Endothelial cell of umbilical vein (primary cell): ENCODE results near the gene NALCN. TPM values are rescaled to one million over a fixed set of nuclear protein-coding genes. Genes with fewer than 3 reads are reported as not detected.

Source experiments
- BruUV-seq: library from RNA; stranded (reverse); fragments of 400-500 nt; replicated peaks from 2 replicates; lab custom pipeline; 2021; lab: Mats Ljungman, UMichigan
- CTCF ChIA-PET: fragments of 300-600, 350-600 bp; sonication (Branson Sonifier 250); formaldehyde crosslinking; loops from one replicate; lab custom pipeline; 2021; ENCODE audit warnings: antibody characterized with exemption, inconsistent platforms; lab: Charles Lee
- POLR2A ChIA-PET: fragments of 300-600, 350-600 bp; sonication (Branson Sonifier 250); formaldehyde crosslinking; loops from one replicate; lab custom pipeline; 2021; ENCODE audit warnings: antibody characterized with exemption, inconsistent platforms; lab: Charles Lee
- DNase-seq: peaks from one replicate; pipeline ENCODE4 v3.0.0-alpha.2; 2011; ENCODE audit warnings: low read depth, low spot score
- FAIRE-seq: peaks from 2 replicates; lab custom pipeline; 2011; peaks lifted over from hg19 to GRCh38; lab: Jason Lieb, UNC
- H2AFZ ChIP-seq: 2 replicates; pipeline ENCODE4 v1.6.0; 2012; ENCODE audit warnings: low read depth, low read length, control low read depth, inconsistent platforms
- H3K27ac ChIP-seq: 2 replicates; pipeline ENCODE4 v1.5.1; 2011; ENCODE audit warnings: low read depth, mild to moderate bottlenecking, control low read depth, low read length, moderate library complexity; ENCODE audit not compliant: insufficient read depth
- H3K27me3 ChIP-seq, 2 experiments: 2 replicates each; pipeline versions ENCODE4 v1.6.0 to v1.6.1; 2011; ENCODE audit warnings: low read length in 2 of 2, mixed read lengths in 1 of 2; ENCODE audit not compliant: control insufficient read depth in 2 of 2, insufficient read depth in 2 of 2
- H3K36me3 ChIP-seq, 2 experiments: 2 replicates in 1 of 2; 3 replicates in 1 of 2; pipeline ENCODE4 v1.5.1; 2011; ENCODE audit warnings: low read length in 2 of 2, mild to moderate bottlenecking in 1 of 2, moderate library complexity in 1 of 2; ENCODE audit not compliant: control insufficient read depth in 2 of 2, insufficient read depth in 2 of 2; ENCODE audit errors: extremely low read depth in 1 of 2
- H3K4me1 ChIP-seq: 3 replicates; pipeline ENCODE4 v1.5.1; 2011; ENCODE audit warnings: mild to moderate bottlenecking, low read length; ENCODE audit not compliant: control insufficient read depth, insufficient read depth; ENCODE audit errors: extremely low read depth
- H3K4me2 ChIP-seq: 2 replicates; pipeline ENCODE4 v1.6.1; 2011; ENCODE audit warnings: low read length, control low read depth, mixed read lengths; ENCODE audit not compliant: insufficient read depth
- H3K4me3 ChIP-seq, 3 experiments: fragments of 200-600 bp in 1 of 3; sonication (generic), shearing (Covaris generic) in 1 of 3; replicated peaks in 1 of 3; 2 replicates each; pipeline ENCODE4 v1.5.1; 2011 to 2016; ENCODE audit warnings: control low read depth in 3 of 3, low read length in 3 of 3, mild to moderate bottlenecking in 2 of 3, inconsistent platforms in 1 of 3, low read depth in 1 of 3, moderate library complexity in 1 of 3; ENCODE audit not compliant: insufficient read depth in 1 of 3
- H3K79me2 ChIP-seq: 2 replicates; pipeline ENCODE4 v1.6.0; 2012; ENCODE audit warnings: low read length, inconsistent platforms; ENCODE audit not compliant: control insufficient read depth, insufficient read depth
- H3K9ac ChIP-seq: replicated peaks from 2 replicates; pipeline ENCODE3; 2011; ENCODE audit warnings: low read length, control low read depth; ENCODE audit not compliant: insufficient read depth; ENCODE audit errors: extremely low read depth
- H3K9me1 ChIP-seq: replicated peaks from 3 replicates; pipeline ENCODE4 v1.6.0; 2011; ENCODE audit warnings: mild to moderate bottlenecking, low read length; ENCODE audit not compliant: control insufficient read depth, insufficient read depth; ENCODE audit errors: extremely low read depth
- H3K9me3 ChIP-seq: replicated peaks from 2 replicates; pipeline ENCODE4 v1.5.1; 2012; ENCODE audit warnings: low read length, inconsistent platforms; ENCODE audit not compliant: control insufficient read depth, insufficient read depth
- H4K20me1 ChIP-seq: replicated peaks from 2 replicates; pipeline ENCODE3; 2011; ENCODE audit warnings: mild to moderate bottlenecking, low read length; ENCODE audit not compliant: control insufficient read depth, insufficient read depth; ENCODE audit errors: extremely low read depth
- CTCF ChIP-seq, 2 donors: IDR thresholded peaks; 1 replicate in 1 of 2; 2 replicates in 1 of 2; pipeline ENCODE4 v1.5.1; 2011; ENCODE audit warnings: low read length in 2 of 2, mild to moderate bottlenecking in 2 of 2, moderate library complexity in 2 of 2, control low read depth in 1 of 2, inconsistent platforms in 1 of 2, low read depth in 1 of 2; ENCODE audit not compliant: insufficient read depth in 1 of 2; ENCODE audit errors: extremely low read depth in 1 of 2
- EZH2 ChIP-seq: IDR thresholded peaks from 2 replicates; pipeline ENCODE4 v1.6.1; 2012; ENCODE audit warnings: borderline replicate concordance, low read depth, mild to moderate bottlenecking, moderate library complexity, low read length, inconsistent platforms; ENCODE audit not compliant: severe bottlenecking
- FOS ChIP-seq: IDR thresholded peaks from 2 replicates; pipeline ENCODE4 v1.6.1; 2011; ENCODE audit warnings: mild to moderate bottlenecking, low read length, moderate library complexity, borderline replicate concordance; ENCODE audit not compliant: insufficient read depth
- GATA2 ChIP-seq: IDR thresholded peaks from 2 replicates; pipeline ENCODE4 v1.7.0; 2011; ENCODE audit warnings: low read depth, mild to moderate bottlenecking, moderate library complexity, mixed read lengths, low read length; ENCODE audit not compliant: insufficient read length, insufficient read depth
- JUN ChIP-seq: IDR thresholded peaks from 2 replicates; pipeline ENCODE4 v1.6.1; 2011; ENCODE audit warnings: borderline replicate concordance, low read depth; ENCODE audit not compliant: insufficient read length, insufficient read depth
- MYC ChIP-seq: IDR thresholded peaks from one replicate; pipeline ENCODE4 v1.6.1; 2011; ENCODE audit warnings: mild to moderate bottlenecking, low read depth, low read length
- POLR2A ChIP-seq: IDR thresholded peaks from 2 replicates; pipeline ENCODE4 v1.6.1; 2012; ENCODE audit warnings: low read depth, mild to moderate bottlenecking, control low read depth, low read length
- POLR2AphosphoS5 ChIP-seq: IDR thresholded peaks from 2 replicates; pipeline ENCODE4 v1.6.1; 2012; ENCODE audit warnings: low read depth, mild to moderate bottlenecking, control low read depth, low read length, moderate library complexity; ENCODE audit not compliant: insufficient read depth
- dilution Hi-C: fragments of 300-500 bp; cut with MboI; formaldehyde crosslinking; loops from one replicate; pipeline ENCODE4 v1.15.0; 2019; ENCODE audit warnings: low sequenced_read_pairs; ENCODE audit not compliant: extremely low pct_ligation_motif_present
- intact Hi-C: fragments of 100-400 bp; cut with micrococcal nuclease; formaldehyde crosslinking; loops from one replicate; pipeline ENCODE4 v1.10.0; 2022
- polyA plus RNA-seq, 4 experiments: library from polyadenylated mRNA; depleted of rRNA in 3 of 4; stranded (reverse) in 3 of 4; unstranded in 1 of 4; fragments of >200 nt; gene quantifications; 2 replicates each; pipeline versions ENCODE4 v1.2.1 to v1.2.3, GENCODE V29; 2011 to 2012; ENCODE audit warnings: missing spikeins in 1 of 4
- total RNA-seq: library from RNA; stranded (reverse); gene quantifications from 2 replicates; pipeline ENCODE4 v1.2.3, GENCODE V29; 2021
- TF ChIP-seq, protein P1 (sequence below): IDR thresholded peaks from 2 replicates; pipeline ENCODE4 v1.6.1; 2011; ENCODE audit not compliant: insufficient read depth, insufficient read length

The NALCN gene
- total and polyA plus RNA-seq, 2 donors (not counting 3 experiments of a cell fraction or from before 2014, with no cell fraction given), result 3.3 to 4.4 TPM

DNA sequence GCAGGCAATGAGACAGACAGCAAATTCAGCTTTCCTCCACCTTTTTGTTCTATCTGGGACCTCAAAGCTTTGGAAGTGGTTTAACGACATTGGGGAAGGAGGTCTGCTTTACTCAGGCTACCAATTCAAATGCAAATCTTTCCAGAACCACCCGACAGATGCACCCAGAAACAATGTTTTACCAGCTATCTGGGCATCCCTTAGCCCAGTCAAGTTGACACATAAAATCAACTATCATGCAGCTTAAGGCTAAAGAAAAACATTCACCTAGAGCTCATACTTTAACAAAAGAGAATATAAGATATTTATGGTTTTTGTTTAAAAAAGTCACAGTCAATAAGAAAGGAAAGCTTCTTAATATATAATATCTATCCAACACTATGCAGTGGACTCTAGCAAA, 246.0 kb downstream of the NALCN start:
- dilution Hi-C loops (no loop called here), intact Hi-C loops (no loop called here)
- ChIA-PET CTCF (interaction anchor here (0.9 to 2.1 kb wide), 6 partner anchors 9 to 26 kb away, joined by 3 to 7 read pairs (median 4); no protein-coding TSS in a partner anchor), POLR2A (no interaction called here)
- no peak overlapping the region for H2AFZ ChIP-seq
- no peaks in the 10 kb centered on the region for H3K9me1 ChIP-seq
- no TSS peak for BruUV-seq
- H3K9me3 ChIP-seq, result no peaks in the 10 kb centered on the region
- no peak for DNase-seq
- H3K27me3 ChIP-seq, result no peaks in the 10 kb centered on the region
- H3K36me3 ChIP-seq, result no peaks in the 10 kb centered on the region
- H3K79me2 ChIP-seq, result no peaks in the 10 kb centered on the region
- no peak overlapping the region for H3K9ac ChIP-seq
- H3K4me2 ChIP-seq, result no peak overlapping the region
- TF ChIP-seq MYC (no peak), POLR2A (no peak), JUN (no peak), POLR2AphosphoS5 (no peak), GATA2 (no peak), CTCF (IDR thresholded peaks at IDR 0.05; ENCODE audit: extremely low read depth in 1 of 2, insufficient read depth in 1 of 2, low read depth in 1 of 2, low read length in 2 of 2) (no peak), FOS (no peak), EZH2 (no peak)
- TF ChIP-seq, protein P1, sequence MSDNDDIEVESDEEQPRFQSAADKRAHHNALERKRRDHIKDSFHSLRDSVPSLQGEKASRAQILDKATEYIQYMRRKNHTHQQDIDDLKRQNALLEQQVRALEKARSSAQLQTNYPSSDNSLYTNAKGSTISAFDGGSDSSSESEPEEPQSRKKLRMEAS, result no peak
- H3K27ac ChIP-seq, result no peak overlapping the region
- no peaks in the 10 kb centered on the region for H4K20me1 ChIP-seq
- no peak overlapping the region for H3K4me3 ChIP-seq
- FAIRE-seq, result no peak
- H3K4me1 ChIP-seq, result no peaks in the 10 kb centered on the region
